HL-60 (cell line): ENCODE data around the gene SECISBP2.

Source experiments
- GABPA ChIP-seq: IDR thresholded peaks from 2 replicates; pipeline ENCODE4 v1.6.1; 2012; ENCODE audit warnings: low read depth
- POLR2AphosphoS5 ChIP-seq: IDR thresholded peaks from 2 replicates; pipeline ENCODE4 v1.6.1; 2012; ENCODE audit warnings: low read depth
- TF ChIP-seq, protein P1 (sequence below): IDR thresholded peaks from one replicate; pipeline ENCODE4 v1.5.1; 2011; ENCODE audit warnings: low read length, control low read depth, inconsistent platforms; ENCODE audit not compliant: insufficient read depth

DNA sequence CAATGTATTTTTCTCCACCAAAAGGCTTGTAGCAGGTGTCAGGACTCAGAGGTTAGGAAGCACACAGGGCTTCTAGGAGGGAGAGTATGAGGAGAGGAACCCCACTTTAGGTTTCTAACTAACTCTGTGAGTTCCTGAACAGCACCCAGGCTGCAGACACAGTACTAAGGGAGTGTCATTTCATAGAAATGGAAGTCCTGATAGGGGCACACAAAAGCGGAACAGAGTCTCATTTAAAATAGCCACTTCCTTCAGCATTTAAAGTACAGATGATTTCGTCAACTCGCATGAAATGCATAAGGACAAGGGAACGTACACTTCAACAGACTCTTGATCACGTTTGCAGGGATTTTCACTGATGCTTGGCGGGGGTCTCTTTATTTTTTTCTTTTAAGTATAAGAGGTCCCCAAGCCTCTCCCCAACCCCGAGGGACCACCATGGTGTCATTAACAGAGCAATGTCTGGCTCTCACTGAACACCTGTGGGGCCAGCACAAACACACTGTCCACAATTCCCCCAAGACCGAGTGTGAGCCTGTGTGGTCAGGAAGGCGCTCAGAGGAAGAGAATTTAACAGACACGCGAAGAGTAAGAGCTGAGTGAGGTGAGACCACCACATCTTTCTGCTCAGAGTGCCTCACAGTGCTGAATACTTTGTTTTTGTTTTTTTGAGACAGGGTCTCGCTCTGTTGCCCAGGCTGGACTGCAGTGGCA, 82.3 kb downstream of the SECISBP2 start:
- TF ChIP-seq, protein P1, sequence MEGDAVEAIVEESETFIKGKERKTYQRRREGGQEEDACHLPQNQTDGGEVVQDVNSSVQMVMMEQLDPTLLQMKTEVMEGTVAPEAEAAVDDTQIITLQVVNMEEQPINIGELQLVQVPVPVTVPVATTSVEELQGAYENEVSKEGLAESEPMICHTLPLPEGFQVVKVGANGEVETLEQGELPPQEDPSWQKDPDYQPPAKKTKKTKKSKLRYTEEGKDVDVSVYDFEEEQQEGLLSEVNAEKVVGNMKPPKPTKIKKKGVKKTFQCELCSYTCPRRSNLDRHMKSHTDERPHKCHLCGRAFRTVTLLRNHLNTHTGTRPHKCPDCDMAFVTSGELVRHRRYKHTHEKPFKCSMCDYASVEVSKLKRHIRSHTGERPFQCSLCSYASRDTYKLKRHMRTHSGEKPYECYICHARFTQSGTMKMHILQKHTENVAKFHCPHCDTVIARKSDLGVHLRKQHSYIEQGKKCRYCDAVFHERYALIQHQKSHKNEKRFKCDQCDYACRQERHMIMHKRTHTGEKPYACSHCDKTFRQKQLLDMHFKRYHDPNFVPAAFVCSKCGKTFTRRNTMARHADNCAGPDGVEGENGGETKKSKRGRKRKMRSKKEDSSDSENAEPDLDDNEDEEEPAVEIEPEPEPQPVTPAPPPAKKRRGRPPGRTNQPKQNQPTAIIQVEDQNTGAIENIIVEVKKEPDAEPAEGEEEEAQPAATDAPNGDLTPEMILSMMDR, result no peak
- TF ChIP-seq POLR2AphosphoS5 (no peak), GABPA (no peak)
